HG02623 (cell line): ENCODE measurements around the gene CASR.

ENCODE experiments used
- ATAC-seq: cut with Tn5 transposase; IDR thresholded peaks from one replicate; pipeline ENCODE4 v1.9.1; 2021; ENCODE audit warnings: moderate library complexity; ENCODE audit not compliant: unreplicated experiment

CASR gene

GRCh38 chr3:122299872-122300460 lies 116.5 kb downstream of the CASR start:
- no peak for ATAC-seq

GRCh38 chr3:122301063-122301462 lies 117.6 kb downstream of the CASR start:
- no peak for ATAC-seq

GRCh38 chr3:122305818-122306621 lies 122.6 kb downstream of the CASR start:
- no peak for ATAC-seq

- no peak for ATAC-seq
These were observed 123.1 kb downstream of the CASR start for GRCh38 chr3:122306622-122306953.

GRCh38 chr3:122307094-122307687 lies 123.7 kb downstream of the CASR start:
- ATAC-seq, result no peak

GRCh38 chr3:122307976-122308375 lies 124.5 kb downstream of the CASR start:
- ATAC-seq, result no peak

- no peak for ATAC-seq
These were observed 126.9 kb downstream of the CASR start for GRCh38 chr3:122310361-122310760.

- no peak for ATAC-seq
These were observed 129.4 kb downstream of the CASR start for GRCh38 chr3:122312826-122313225.

- no peak for ATAC-seq
These were observed 129.8 kb downstream of the CASR start for GRCh38 chr3:122313281-122313680.

- ATAC-seq, result no peak
These were observed 130.9 kb downstream of the CASR start for GRCh38 chr3:122314228-122314876.

GRCh38 chr3:122315619-122316018 lies 132.2 kb downstream of the CASR start:
- no peak for ATAC-seq

- no peak for ATAC-seq
These were observed 132.9 kb downstream of the CASR start for GRCh38 chr3:122316368-122316767.

GRCh38 chr3:122318620-122319019 lies 135.2 kb downstream of the CASR start:
- no peak for ATAC-seq

- ATAC-seq, result no peak
These were observed 138.9 kb downstream of the CASR start for GRCh38 chr3:122322095-122323075.

- no peak for ATAC-seq
These were observed 141.4 kb downstream of the CASR start, which contains the start of gene CSTA for GRCh38 chr3:122324871-122325323. Gene CSTA, plus strand, starts transcription at chr3:122325248. Its CDS starts 45 bp downstream, at chr3:122325293.

GRCh38 chr3:122325769-122326168 lies 142.3 kb downstream of the CASR start:
- no peak for ATAC-seq

- no peak for ATAC-seq
These were observed 148.4 kb downstream of the CASR start for GRCh38 chr3:122331886-122332285.

- no peak for ATAC-seq
These were observed 149.1 kb downstream of the CASR start for GRCh38 chr3:122332551-122332950.
